Esophagus mucosa (tissue), 1 donor: ENCODE results near the gene COX6A1. TPM values are rescaled to one million over a fixed set of nuclear protein-coding genes. Genes with fewer than 3 reads are reported as not detected.

Source experiments
- ATAC-seq: fragments of 200-7000 bp; cut with Tn5 transposase; one replicate; pipeline ENCODE4 v1.9.1; 2020
- total RNA-seq: library from RNA; stranded (reverse); gene quantifications from one replicate; pipeline ENCODE4 v1.2.4, GENCODE V29; 2023
- donor health status: DM: yes; HTN: yes; CAD: no.

COX6A1 gene
- total RNA-seq = 514 TPM

- peak; percentile 99 for ATAC-seq
These were observed at the start of gene COX6A1 for GRCh38 chr12:120437735-120438494. Gene COX6A1 (plus strand): TSS chr12:120438113. CDS start chr12:120438127, 14 bp downstream.

- peak; percentile 28 for ATAC-seq
These were observed 49.0 kb upstream of the COX6A1 start for GRCh38 chr12:120388691-120389481.

DNA sequence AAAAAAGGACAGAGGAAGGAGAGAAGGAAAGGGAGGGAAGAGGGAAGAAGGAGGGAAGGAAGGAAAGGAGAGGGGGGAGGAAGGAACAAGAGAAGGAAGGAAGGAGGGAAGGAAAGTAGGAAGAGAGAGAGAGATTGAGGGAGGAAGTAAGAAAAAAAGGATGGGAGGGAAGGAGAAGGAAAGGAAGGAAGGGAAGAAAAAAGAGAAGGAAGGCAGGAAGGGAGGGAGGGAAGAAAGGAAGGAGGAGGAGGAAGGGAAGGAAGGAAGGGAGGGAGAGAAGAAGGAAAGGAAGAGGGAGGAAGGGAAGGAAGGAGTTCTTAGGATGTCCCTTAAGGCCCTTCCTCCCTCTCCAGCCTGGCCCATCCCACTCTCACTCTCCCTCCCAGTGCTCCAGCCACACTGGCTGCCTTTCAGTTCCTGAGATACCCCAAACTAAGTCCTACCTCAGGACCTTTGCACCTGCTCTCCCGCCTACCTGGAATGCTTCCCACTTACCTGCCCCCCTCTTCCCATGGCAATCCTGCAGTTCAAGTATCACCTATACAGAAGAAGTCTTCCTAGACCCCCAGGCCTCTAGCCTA is 47.3 kb upstream of the COX6A1 start:
- no peak for ATAC-seq

DNA sequence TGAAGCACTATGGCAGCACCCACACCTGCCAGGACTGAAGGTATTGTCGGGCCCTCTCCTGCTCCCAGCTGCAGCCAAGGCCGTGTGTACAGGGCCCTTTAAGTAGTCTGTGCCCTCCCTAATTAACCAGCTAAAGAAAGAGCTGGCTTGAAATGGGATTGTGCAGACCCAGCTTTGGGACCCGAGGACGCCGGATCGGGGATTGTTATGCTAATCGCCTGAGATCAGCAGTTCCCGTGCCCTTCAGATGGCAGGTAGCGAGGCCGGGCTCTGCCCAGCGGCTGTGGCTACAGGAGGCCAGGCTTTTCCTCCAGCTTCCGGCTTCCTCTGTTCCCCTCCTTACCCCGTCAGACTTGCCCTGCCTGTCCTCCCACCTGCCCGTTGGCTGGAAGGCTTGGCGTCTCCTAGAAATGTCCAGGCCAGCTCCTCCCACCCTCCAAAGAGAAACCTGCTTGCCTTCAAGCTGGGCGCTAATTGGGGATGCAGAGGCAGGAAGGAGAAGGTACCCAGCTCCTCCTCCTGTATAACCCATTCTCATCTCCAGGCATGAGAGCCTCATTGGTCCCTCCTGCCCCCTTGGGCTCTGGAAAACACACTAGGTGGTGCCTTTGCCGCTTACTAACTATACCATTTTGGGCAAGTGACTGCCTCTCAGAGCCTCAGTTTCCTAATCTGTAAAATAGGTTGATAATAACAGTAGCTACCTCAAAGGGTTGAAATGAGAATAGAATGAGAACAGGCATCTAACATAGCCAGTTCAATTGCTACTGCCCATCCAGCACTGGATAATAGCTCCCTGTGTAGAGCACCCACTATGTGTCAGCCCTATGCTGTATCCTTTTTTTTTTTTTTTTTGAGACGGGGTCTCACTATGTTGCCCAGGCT is 43.2 kb upstream of the COX6A1 start:
- peak; percentile 96 for ATAC-seq

- no peak for ATAC-seq
These were observed 39.9 kb upstream of the COX6A1 start for GRCh38 chr12:120397824-120398540.

DNA sequence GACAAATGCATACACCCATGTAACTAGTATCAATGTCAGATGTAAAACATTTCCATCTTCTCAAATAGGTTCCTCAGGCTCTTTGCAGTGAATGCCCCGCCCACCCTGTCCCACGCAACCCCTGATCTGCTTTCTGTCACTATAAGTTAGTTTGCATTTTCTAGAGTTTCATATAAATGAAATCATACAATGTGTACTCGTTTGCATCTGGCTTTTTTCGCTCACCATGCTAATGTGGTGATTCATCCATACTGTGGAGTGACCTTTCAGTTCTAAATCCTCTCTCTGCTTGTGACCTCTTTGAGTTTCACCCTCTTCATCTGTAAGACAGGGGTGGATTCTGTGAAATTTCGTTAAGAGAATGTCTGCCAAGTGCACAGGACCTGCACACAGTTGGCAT is 38.4 kb upstream of the COX6A1 start:
- no peak for ATAC-seq

DNA sequence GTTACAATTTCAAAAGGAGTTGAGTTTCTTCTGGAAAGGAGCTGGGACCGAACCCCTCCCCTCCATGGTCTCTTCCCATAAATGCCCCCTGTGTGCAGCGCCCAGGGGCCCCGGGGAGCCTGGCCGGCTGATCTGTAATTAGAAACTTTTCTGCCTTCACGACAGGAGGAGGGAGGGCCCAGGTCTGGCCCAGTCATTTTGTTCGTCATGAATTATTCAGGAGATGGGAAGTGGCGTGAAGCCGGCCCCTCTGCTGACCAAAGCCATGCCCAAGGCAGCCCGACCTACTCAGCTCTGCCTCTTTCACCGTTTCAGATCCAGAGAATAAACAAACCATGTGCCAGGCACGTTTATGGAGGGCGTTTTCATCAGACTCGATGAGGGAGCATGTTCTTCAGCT is 35.7 kb upstream of the COX6A1 start:
- ATAC-seq = no peak

GRCh38 chr12:120403869-120404268 is 34.0 kb upstream of the COX6A1 start:
- ATAC-seq = no peak

- ATAC-seq = no peak
These were observed 33.6 kb upstream of the COX6A1 start for GRCh38 chr12:120404271-120404670.

- no peak for ATAC-seq
These were observed 31.8 kb upstream of the COX6A1 start for GRCh38 chr12:120406069-120406468.

- ATAC-seq = no peak
These were observed 31.4 kb upstream of the COX6A1 start for GRCh38 chr12:120406553-120406952.

DNA sequence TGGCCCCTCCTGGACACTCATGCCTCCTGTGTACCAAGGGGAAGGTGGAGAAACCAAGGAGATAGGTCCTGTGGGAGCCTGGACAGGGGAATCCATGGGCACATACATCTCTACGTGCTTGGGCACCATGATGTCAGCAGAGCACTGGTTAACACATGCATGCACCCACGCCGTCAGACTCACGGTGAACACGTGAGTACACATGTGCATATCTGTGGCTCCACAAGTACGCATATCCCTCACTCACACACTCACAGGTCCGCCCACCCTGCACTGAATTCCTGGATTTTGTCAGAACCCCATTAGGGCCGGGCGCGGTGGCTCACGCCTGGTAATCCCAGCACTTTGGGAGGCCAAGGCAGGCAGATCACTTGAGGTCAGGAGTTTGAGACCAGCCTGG is 29.1 kb upstream of the COX6A1 start:
- no peak for ATAC-seq

DNA sequence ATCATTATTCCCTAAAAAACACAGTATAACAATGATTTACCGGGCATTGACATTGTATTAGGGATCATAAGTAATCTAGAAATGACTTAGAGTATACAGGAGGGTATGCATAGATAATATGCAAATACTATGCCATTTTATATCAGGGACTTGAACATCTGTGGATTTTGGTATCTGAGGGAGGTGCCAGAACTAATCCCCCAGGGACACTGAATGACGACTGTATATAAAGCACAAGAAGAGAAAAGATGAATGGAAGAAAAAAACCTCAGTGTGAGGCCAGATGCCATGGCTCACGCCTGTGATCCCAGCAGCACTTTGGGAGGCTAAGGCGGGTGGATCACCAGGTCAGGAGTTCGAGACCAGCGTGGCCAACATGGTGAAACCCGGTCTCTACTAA is 25.5 kb upstream of the COX6A1 start:
- no peak for ATAC-seq

DNA sequence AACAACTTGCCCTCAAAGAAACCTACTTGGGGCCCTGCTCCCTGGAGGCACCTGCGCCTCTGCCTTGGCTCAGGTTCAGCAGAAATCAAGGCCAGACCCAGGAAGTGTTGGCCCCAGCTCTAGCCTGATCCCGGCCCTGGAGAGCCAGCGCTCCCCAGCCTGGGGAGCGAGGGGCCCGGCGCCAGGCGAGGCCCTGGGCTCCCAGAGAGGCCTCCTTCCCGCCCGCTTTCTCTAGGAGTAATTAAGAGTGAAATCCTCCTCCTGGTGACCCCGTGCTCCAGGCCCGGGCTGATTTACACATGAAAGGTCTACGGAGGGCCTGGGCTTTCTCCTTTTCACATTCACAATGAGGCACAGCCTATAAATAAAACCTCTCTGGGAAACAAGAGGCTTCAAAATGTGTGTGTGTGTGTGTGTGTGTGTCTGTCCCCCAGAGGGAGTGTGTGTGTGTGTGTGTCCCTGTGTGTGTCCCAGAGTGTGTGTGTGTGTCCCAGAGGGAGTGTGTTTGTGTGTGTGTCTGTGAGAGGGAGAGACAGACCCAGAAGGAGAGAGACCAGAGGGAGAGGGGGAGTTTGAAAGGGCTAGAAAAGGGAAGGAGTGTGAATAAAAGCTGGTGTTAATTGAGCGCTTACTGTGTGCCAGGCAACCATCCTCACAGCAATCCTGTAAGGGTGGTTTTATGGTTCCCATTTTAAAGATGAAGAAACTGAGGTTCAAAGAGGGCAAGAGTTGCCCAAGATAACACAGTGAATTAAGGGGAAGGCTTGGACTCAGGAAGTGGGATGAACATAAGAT is 23.8 kb upstream of the COX6A1 start:
- ATAC-seq = no peak

DNA sequence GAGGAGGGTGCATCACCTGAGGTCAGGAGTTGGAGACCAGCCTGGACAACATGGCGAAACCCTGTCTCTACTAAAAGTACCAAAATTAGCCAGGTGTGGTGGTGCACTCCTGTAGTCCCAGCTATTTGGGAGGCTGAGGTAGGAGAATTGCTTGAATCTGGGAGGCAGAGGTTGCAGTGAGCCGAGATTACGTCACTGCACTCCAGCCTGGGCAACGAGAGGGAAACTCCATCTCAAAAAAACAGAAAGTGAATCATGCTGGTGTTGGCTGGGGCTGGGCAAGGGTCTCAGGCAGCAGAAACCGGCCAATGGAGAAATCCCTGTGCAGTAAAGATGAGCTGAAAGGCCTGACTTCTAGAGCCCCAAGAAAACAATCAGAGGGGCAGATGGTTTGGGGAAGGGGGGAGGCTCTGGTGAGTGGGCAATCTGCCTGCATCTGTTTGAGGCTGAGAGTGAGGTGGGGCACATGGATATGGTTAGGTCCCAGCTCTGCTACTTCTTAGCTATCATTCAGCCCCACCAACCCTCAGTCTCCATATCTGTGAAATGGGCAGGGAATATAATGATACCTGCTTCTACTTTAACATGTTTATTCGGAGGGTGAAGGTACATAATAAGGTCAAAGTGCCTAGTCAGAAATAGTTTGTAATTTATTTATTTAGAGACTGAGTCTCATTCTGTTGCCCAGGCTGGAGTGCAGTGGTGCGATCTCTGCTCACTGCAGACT is 21.3 kb upstream of the COX6A1 start:
- no peak for ATAC-seq

GRCh38 chr12:120417917-120418580 is 19.9 kb upstream of the COX6A1 start:
- ATAC-seq = no peak

DNA sequence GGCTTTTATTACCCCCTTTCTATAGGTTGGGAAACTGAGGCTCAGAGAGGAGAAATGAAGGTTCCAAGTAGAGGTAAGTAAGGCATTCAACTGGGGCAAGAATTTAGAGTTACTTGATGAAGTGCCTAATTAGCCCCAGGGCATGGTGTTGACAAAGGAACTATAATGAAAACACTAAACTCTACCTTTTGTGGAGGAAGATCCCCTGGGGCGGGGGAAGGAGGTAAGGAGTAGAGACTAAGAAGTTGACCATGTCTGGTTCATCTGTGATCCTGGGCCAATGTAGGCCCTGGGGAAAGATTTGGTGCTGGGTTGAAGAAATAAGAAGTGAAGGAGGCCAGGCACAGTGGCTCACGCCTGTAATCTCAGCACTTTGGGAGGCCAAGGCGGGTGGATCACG is 16.2 kb upstream of the COX6A1 start:
- no peak for ATAC-seq

- ATAC-seq = no peak
These were observed 14.9 kb upstream of the COX6A1 start for GRCh38 chr12:120422892-120423456.

DNA sequence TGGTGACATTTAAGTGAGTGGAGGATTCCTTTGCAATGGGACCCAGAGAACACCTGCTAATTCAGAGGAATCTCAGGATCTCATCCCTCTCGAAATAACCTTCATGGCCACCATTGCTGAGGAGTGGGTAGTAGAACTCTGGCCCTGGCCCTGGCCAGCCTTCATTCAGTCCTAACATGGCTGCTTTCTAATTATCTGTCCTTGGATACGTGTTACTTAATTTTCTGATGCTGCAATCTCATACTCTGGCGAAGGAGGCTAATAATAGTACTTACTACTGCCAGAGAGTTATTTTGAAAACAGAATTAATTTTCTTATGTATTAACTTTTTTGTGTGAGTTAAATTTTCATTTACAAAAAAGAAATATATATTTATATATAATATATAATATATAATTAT is 12.1 kb upstream of the COX6A1 start:
- ATAC-seq = no peak
